HG02759 (cell line): ENCODE data around the gene ADARB2.

Source experiments
- ATAC-seq: cut with Tn5 transposase; IDR thresholded peaks from one replicate; pipeline ENCODE4 v1.9.1; 2021; ENCODE audit warnings: mild to moderate bottlenecking, moderate library complexity; ENCODE audit not compliant: unreplicated experiment

Gene ADARB2

GRCh38 chr10:1736144-1736971 is 967 bp downstream of the ADARB2 start:
- ATAC-seq: no peak

DNA sequence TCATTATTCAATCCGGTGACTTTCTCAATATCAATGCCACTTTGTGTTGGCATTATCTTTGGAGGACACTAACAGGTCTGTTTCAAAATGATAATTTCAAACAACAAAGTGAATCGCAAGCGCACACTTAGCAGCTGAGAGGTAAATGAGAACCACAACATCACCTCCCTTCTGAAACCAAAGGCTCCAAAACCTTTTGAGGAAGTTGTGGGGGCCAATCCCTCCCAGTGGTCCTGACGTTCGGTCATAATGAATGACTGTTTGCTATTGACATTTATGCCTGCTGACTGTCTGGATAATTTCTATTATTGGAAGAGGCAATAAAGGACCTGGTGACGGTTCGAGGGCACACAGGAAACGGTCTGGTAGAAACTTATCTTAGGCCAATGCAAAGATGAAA is 1.8 kb downstream of the ADARB2 start:
- no peak for ATAC-seq

- no peak for ATAC-seq
Observed at GRCh38 chr10:1734288-1734687, 3.0 kb downstream of the ADARB2 start.

GRCh38 chr10:1733720-1734119 is 3.6 kb downstream of the ADARB2 start:
- no peak for ATAC-seq

GRCh38 chr10:1732564-1732996 is 4.7 kb downstream of the ADARB2 start:
- no peak for ATAC-seq

DNA sequence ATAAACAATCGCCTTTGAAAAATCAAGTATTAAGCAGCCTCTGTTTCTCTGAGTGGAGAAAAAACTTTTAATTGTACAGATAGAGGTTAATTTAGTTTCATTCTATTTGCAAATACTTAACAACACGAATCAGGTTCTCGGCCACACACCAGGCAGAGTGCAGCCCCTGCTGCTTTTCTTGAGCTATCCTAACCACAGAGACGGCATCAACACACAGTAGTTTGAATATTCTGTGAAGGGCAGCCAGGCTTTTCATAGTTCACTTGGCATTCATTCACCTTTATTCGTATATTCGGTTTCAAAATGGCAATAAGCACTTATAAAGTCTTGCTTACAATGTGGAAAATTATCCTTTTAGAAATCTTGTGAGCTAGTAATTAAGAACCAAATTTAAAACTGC is 5.7 kb downstream of the ADARB2 start:
- no peak for ATAC-seq

DNA sequence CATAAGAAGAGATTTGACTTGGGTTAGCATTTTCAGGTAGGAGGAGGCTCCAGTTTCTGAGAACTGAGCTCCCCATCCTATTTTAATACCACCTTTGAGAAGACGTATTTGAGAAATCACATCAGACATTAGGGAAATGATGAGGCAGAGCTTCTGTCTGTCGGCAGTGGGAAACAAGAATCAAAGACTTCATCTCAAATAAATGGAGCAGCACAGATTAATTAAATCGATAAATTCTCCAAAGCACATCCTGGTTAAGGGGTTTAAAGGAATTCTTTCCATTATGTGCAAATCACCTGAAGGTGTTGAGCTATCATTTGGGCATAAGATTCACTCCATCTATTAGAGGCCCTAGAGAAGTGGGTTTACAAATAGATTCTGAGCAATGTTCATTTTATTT is 7.6 kb downstream of the ADARB2 start:
- no peak for ATAC-seq

- ATAC-seq: no peak
Observed at GRCh38 chr10:1726861-1727260, 10.5 kb downstream of the ADARB2 start.

DNA sequence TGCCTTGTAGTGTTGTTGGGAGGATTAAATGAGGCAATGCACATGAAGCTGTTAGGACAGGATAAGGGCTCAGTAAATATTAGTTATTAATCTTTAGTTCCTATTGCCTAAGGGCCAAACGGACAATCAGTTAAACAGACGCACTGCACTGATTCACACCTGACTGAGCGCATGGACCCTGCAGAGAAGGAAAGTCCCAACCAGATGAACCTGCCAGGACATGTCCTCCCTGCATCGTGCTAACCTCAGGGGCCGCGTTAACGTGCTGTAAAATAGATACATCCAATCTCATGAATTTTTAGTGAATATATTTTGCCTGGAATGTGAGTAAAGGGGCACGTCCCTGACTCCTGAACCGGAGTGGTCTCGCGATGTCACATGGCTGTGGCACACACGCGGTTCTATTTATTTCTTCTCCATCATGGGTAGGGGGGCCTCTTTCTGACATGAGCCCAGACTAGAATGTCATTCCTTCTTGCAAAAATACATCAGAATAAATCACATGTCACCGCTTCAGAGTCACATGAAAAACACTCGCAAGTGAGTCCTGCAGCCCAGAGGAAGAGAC is 12.3 kb downstream of the ADARB2 start:
- ATAC-seq: no peak

GRCh38 chr10:1716839-1717238 is 20.5 kb downstream of the ADARB2 start:
- no peak for ATAC-seq

GRCh38 chr10:1715821-1716220 is 21.5 kb downstream of the ADARB2 start:
- ATAC-seq: peak; percentile 58

GRCh38 chr10:1712944-1713671 is 24.2 kb downstream of the ADARB2 start:
- ATAC-seq: no peak

- no peak for ATAC-seq
Observed at GRCh38 chr10:1712314-1712713, 25.0 kb downstream of the ADARB2 start.

- no peak for ATAC-seq
Observed at GRCh38 chr10:1709161-1709560, 28.2 kb downstream of the ADARB2 start.

DNA sequence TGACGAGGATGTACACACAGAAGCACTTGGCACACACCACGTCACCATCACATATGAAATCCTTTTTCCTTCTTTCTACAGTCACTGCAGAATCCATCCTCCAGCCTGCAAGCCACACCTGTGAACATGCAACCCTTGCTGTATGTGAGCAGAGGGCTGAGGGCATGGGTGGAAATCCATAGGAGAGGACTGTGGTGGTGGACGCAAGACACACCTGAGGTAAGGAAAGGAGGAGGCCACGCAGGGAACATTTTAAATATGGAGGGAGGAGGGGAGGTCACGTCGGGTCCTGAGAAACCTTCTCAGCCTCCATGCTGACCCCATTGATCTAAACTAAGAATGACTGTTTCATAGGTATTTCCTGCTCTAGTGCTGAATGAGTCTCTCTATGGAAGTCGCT is 28.6 kb downstream of the ADARB2 start:
- ATAC-seq: no peak

- no peak for ATAC-seq
Observed at GRCh38 chr10:1706711-1707110, 30.6 kb downstream of the ADARB2 start.

- no peak for ATAC-seq
Observed at GRCh38 chr10:1706256-1706655, 31.1 kb downstream of the ADARB2 start.

GRCh38 chr10:1698185-1698584 is 39.1 kb downstream of the ADARB2 start:
- ATAC-seq: no peak

DNA sequence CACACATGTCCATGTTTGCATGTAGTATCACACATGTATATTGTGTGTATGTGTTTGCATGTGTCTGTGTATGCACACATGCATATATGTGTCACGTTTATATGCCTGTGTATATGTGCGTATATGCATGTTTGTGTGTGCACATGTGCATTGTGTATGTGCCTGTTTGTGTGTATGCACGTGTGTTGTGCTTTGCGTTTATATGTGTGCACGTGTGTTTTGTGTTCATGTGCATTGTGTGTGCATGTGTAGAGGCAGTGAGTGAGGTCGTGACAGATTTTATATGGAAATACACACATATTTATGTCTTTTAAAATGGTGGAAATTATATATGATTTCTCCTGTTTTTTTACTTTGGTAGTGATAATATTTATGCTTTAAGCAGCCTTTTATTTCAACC is 41.2 kb downstream of the ADARB2 start:
- ATAC-seq: no peak

DNA sequence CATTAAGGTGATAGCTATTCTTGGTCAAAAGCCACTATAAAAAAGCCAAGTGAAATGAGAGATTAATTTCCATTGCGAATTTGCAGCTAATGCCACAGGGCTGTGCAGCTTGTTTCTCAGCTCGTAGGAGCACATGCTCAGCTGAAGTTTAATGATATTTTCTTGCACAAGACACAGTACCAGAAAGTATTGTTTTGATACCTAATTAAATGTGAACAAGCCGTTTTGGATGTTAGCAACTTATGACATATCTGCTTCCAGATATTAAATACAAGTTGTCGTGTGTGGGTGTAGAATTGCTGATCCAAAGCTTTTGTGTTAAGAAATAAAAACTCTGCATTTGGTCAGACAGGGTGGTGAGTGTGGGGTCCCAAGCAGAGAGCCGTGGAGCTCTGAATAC is 47.2 kb downstream of the ADARB2 start:
- no peak for ATAC-seq

GRCh38 chr10:1688531-1688930 is 48.8 kb downstream of the ADARB2 start:
- ATAC-seq: no peak

- no peak for ATAC-seq
Observed at GRCh38 chr10:1687623-1688150, 49.6 kb downstream of the ADARB2 start.
